Loucy (cell line): ENCODE data around the gene FOXJ2.

ENCODE experiments used
- CTCF ChIP-seq: fragments of 200-600 bp; sonication (generic); conservative IDR thresholded peaks from 2 replicates; pipeline ENCODE4 v1.5.1; 2014; ENCODE audit warnings: mild to moderate bottlenecking, antibody characterized with exemption, low read length
- EZH2phosphoT487 ChIP-seq: fragments of 200-600 bp; IDR thresholded peaks from 2 replicates; pipeline ENCODE4 v1.6.1; 2018; ENCODE audit warnings: antibody characterized with exemption, mild to moderate bottlenecking, moderate library complexity, borderline replicate concordance

DNA sequence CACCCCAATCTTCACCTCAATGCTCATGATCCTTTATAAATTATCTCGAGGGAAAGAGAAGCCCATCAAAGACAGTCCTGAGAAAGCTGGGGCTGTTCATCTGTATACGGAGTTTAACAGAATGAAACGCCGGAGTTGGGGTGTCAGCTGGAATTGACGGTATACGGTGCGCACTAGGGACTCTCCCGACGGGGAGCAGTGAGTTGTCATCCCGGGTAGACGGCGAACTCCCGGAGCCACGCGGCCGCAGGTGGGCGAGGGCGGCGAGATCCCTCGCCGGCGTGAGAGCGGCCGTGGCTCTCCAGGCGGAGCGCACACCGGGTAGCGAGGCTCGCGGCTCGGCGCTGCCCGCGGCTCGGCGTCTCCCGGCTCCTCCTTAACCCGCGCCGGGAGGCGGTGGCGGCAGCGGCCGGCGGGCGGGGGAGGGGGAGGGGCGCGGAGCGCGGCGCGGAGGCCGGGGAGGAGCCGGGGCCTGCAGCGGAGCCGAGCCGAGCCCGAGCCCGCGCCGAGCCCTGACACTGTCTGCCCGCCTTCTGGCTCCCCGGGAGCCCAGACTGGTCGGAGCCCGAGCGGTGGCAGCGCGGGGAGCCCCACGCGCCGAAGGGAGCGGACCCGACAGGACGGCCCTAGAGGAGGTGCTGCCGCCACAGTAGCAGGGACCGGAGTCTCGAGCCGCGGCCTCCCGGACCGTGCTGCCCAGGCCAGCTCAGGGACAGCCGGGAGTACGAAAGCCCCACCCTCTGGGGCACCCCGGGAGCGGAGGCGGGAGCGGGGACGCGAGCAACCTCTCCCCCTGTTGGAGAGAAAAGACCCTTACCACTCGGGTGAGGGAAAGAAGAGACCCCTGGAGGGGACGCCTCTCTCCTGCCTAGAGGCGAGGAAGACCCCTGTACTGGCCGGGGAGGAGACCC, at the start of gene FOXJ2:
- TF ChIP-seq EZH2phosphoT487 (no peak), CTCF (peak; percentile 33)
